ENCODE measurements around the gene CPLX1. TPM values are rescaled to one million over a fixed set of nuclear protein-coding genes. Genes with fewer than 3 reads are reported as not detected.

The CPLX1 gene
- total and polyA plus RNA-seq, 3 donors from 2014 or later: 4.4 to 8.2 (median 5.5) TPM

- Histone ChIP-seq H3K27ac (peak overlapping the region in 1 of 2 donors; percentile 65), H3K27me3 (no peaks in the 10 kb centered on the region), H3K9me3 (no peaks in the 10 kb centered on the region), H3K4me3 (no peak overlapping the region), H3K4me1 (peaks cover 14% of the 10 kb centered on the region), H3K36me3 (ENCODE audit: low read depth, missing control alignments) (no peaks in the 10 kb centered on the region)
- intact Hi-C loops (cut with DNase I; ENCODE audit: low total_unique reads): no loop called here
- TF ChIP-seq POLR2A (IDR thresholded peaks at IDR 0.05): no peak
- TF ChIP-seq CTCF (IDR thresholded peaks at IDR 0.05): no peak
- DNase-seq: no peak
- WGBS, 2 donors: 24 to 45% methylated on average over 7 of the region's 7 CpGs
These were observed 53.8 kb downstream of the CPLX1 start for GRCh38 chr4:772118-772517.

- H3K4me1 ChIP-seq: peaks cover 14% of the 10 kb centered on the region
- WGBS, 2 donors: 57 to 67% methylated on average over 4 to 6 of the region's 6 CpGs
- intact Hi-C loops (cut with DNase I; ENCODE audit: low total_unique reads): no loop called here
- no peaks in the 10 kb centered on the region for H3K27me3 ChIP-seq
- no peak overlapping the region for H3K4me3 ChIP-seq
- H3K36me3 ChIP-seq (ENCODE audit: low read depth, missing control alignments): no peaks in the 10 kb centered on the region
- peak overlapping the region in 1 of 2 donors; percentile 65 for H3K27ac ChIP-seq
- DNase-seq: no peak
- no peak for TF ChIP-seq POLR2A (IDR thresholded peaks at IDR 0.05)
- no peak for TF ChIP-seq CTCF (IDR thresholded peaks at IDR 0.05)
- no peaks in the 10 kb centered on the region for H3K9me3 ChIP-seq
These were observed 54.5 kb downstream of the CPLX1 start for GRCh38 chr4:771464-771863.

GRCh38 chr4:770022-770421 lies 55.9 kb downstream of the CPLX1 start:
- no peaks in the 10 kb centered on the region for H3K36me3 ChIP-seq (ENCODE audit: low read depth, missing control alignments)

GRCh38 chr4:769511-769910 lies 56.4 kb downstream of the CPLX1 start:
- TF ChIP-seq CTCF (IDR thresholded peaks at IDR 0.05) (no peak), POLR2A (IDR thresholded peaks at IDR 0.05) (no peak)
- 87 to 93% methylated on average over 19 of the region's 19 CpGs for WGBS, 2 donors
- no peak for DNase-seq

More at GRCh38 chr4:770022-770421, 55.9 kb downstream of the CPLX1 start:
- 90 to 94% methylated on average over 5 of the region's 5 CpGs for WGBS, 2 donors
- DNase-seq: no peak
- H3K27me3 ChIP-seq: no peaks in the 10 kb centered on the region
- intact Hi-C loops (cut with DNase I; ENCODE audit: low total_unique reads): no loop called here
- H3K9me3 ChIP-seq: no peaks in the 10 kb centered on the region
- no peak overlapping the region for H3K4me3 ChIP-seq
- peaks cover 14% of the 10 kb centered on the region for H3K4me1 ChIP-seq
- H3K27ac ChIP-seq: no peak overlapping the region
- no peak for TF ChIP-seq CTCF (IDR thresholded peaks at IDR 0.05)
- no peak for TF ChIP-seq POLR2A (IDR thresholded peaks at IDR 0.05)

GRCh38 chr4:768995-769394 lies 56.9 kb downstream of the CPLX1 start:
- DNase-seq: no peak
- TF ChIP-seq CTCF (IDR thresholded peaks at IDR 0.05) (no peak), POLR2A (IDR thresholded peaks at IDR 0.05) (no peak)
- Histone ChIP-seq H3K4me1 (peaks cover 14% of the 10 kb centered on the region), H3K36me3 (ENCODE audit: low read depth, missing control alignments) (no peaks in the 10 kb centered on the region), H3K4me3 (no peak overlapping the region), H3K27me3 (no peaks in the 10 kb centered on the region), H3K9me3 (no peaks in the 10 kb centered on the region), H3K27ac (no peak overlapping the region)
- intact Hi-C loops (cut with DNase I; ENCODE audit: low total_unique reads): no loop called here
- 85 to 87% methylated on average over 12 of the region's 12 CpGs for WGBS, 2 donors

More at GRCh38 chr4:769511-769910, 56.4 kb downstream of the CPLX1 start:
- H3K36me3 ChIP-seq (ENCODE audit: low read depth, missing control alignments): no peaks in the 10 kb centered on the region
- H3K4me3 ChIP-seq: no peak overlapping the region
- no peaks in the 10 kb centered on the region for H3K27me3 ChIP-seq
- no peak overlapping the region for H3K27ac ChIP-seq
- peaks cover 14% of the 10 kb centered on the region for H3K4me1 ChIP-seq
- no peaks in the 10 kb centered on the region for H3K9me3 ChIP-seq
- intact Hi-C loops (cut with DNase I; ENCODE audit: low total_unique reads): no loop called here

Measured in testis (tissue), 3 donors.